HepG2 (cell line): ENCODE results near the gene CRAMP1. TPM values are rescaled to one million over a fixed set of nuclear protein-coding genes. Genes with fewer than 3 reads are reported as not detected.
A peak's percentile ranks its signal among the peaks of the same experiment; 100 is the strongest.

Experiments
- AKAP8 ChIP-seq: sonication (generic); formaldehyde crosslinking; IDR thresholded peaks from 2 replicates; pipeline ENCODE4 v1.5.1; 2020; ENCODE audit warnings: mild to moderate bottlenecking, missing genetic modification reagents
- DNMT1 ChIP-seq: sonication (generic); formaldehyde crosslinking; IDR thresholded peaks from 2 replicates; pipeline ENCODE4 v1.5.1; 2020; ENCODE audit warnings: mild to moderate bottlenecking, missing genetic modification reagents
- FOSL2 ChIP-seq: sonication (generic); formaldehyde crosslinking; IDR thresholded peaks from 2 replicates; pipeline ENCODE4 v1.4.0; 2020; ENCODE audit warnings: missing genetic modification reagents
- FOXP1 ChIP-seq, 2 experiments: fragments of 450-650 bp in 1 of 2; IDR thresholded peaks; 2 replicates each; pipeline ENCODE4 v1.6.1; 2017 to 2018; ENCODE audit warnings: antibody characterized with exemption in 1 of 2
- MED8 ChIP-seq: sonication (generic); formaldehyde crosslinking; IDR thresholded peaks from 2 replicates; pipeline ENCODE4 v1.8.1; 2023; ENCODE audit warnings: mild to moderate bottlenecking, missing genetic modification reagents; ENCODE audit not compliant: insufficient replicate concordance
- NFAT5 ChIP-seq: sonication (generic); formaldehyde crosslinking; IDR thresholded peaks from 2 replicates; pipeline ENCODE4 v1.4.0; 2020; ENCODE audit warnings: missing genetic modification reagents
- NFYC ChIP-seq: IDR thresholded peaks from 2 replicates; pipeline ENCODE4 v1.6.1; 2016; ENCODE audit warnings: missing genetic modification reagents, missing compliant biosample characterization
- PPARG ChIP-seq: conservative IDR thresholded peaks from 2 replicates; pipeline ENCODE4 v1.6.1; 2016; ENCODE audit warnings: missing biosample characterization, missing genetic modification reagents
- PRDM4 ChIP-seq: sonication (generic); formaldehyde crosslinking; IDR thresholded peaks from 2 replicates; pipeline ENCODE4 v1.9.0; 2021; ENCODE audit warnings: missing genetic modification reagents, borderline replicate concordance
- RBFOX2 ChIP-seq: fragments of 200-400 bp; formaldehyde crosslinking; IDR thresholded peaks from 2 replicates; pipeline ENCODE4 v1.6.1; 2017; ENCODE audit warnings: low read depth, mild to moderate bottlenecking, low read length
- RFX1 ChIP-seq: fragments of 450-650 bp; IDR thresholded peaks from 2 replicates; pipeline ENCODE4 v1.6.1; 2017
- SALL2 ChIP-seq: sonication (generic); formaldehyde crosslinking; IDR thresholded peaks from 2 replicates; pipeline ENCODE4 v1.8.1; 2023; ENCODE audit warnings: mild to moderate bottlenecking, missing genetic modification reagents, inconsistent platforms
- SMYD3 ChIP-seq: sonication (generic); formaldehyde crosslinking; IDR thresholded peaks from 2 replicates; pipeline ENCODE4 v1.8.1; 2023; ENCODE audit warnings: mild to moderate bottlenecking, missing genetic modification reagents
- ZBTB38 ChIP-seq: sonication (generic); formaldehyde crosslinking; IDR thresholded peaks from 2 replicates; pipeline ENCODE4 v1.5.1; 2020; ENCODE audit warnings: mild to moderate bottlenecking, missing genetic modification reagents
- ZNF737 ChIP-seq: sonication (generic); formaldehyde crosslinking; IDR thresholded peaks from 2 replicates; pipeline ENCODE4 v1.5.0; 2020; ENCODE audit warnings: missing genetic modification reagents, mild to moderate bottlenecking, borderline replicate concordance
- ZSCAN5A ChIP-seq: sonication (generic); formaldehyde crosslinking; IDR thresholded peaks from 2 replicates; pipeline ENCODE4 v1.8.0; 2022; ENCODE audit warnings: mild to moderate bottlenecking, missing genetic modification reagents, borderline replicate concordance
- polyA plus RNA-seq, 8 experiments: library from polyadenylated mRNA; depleted of rRNA in 3 of 8; stranded (reverse) in 7 of 8; unstranded in 1 of 8; fragments of >200 nt; fragmentation: Illumina TruSeq in 4 of 8; extraction: Trizol in 4 of 8; gene quantifications; 2 replicates each; pipeline versions ENCODE4 v1.2.1 to v1.2.3, GENCODE V29; 2011 to 2016; ENCODE audit warnings: low read depth in 4 of 8, missing spikeins in 1 of 8, mixed read lengths in 1 of 8; ENCODE audit not compliant: insufficient read depth in 1 of 8
- total RNA-seq, 5 experiments: library from RNA; depleted of rRNA; stranded (reverse); fragments of >200 nt; fragmentation: Illumina TruSeq; extraction: Trizol; gene quantifications; 2 replicates each; pipeline ENCODE4 v1.2.3, GENCODE V29; 2016; ENCODE audit warnings: low read depth in 1 of 5

CRAMP1 gene
- total and polyA plus RNA-seq, 2 of the 13 experiments (the other 11 are each of a cell fraction or from before 2014, with no cell fraction given) = 6.8 to 9.7 TPM

- TF ChIP-seq PRDM4 (CRISPR knock-in tag) (no peak), ZSCAN5A (CRISPR knock-in tag) (no peak), PPARG (CRISPR knock-in tag) (no peak; the same call in 1 of the 2 replicates), NFYC (CRISPR knock-in tag) (no peak), NFAT5 (CRISPR knock-in tag) (peak; percentile 71), SALL2 (CRISPR knock-in tag) (peak; percentile 94), FOXP1 (IDR thresholded peaks at IDR 0.05) (no peak), FOXP1 (CRISPR knock-in tag; IDR thresholded peaks at IDR 0.05) (no peak), RFX1 (no peak), RBFOX2 (peak; percentile 94), DNMT1 (CRISPR knock-in tag) (no peak; the same call in 1 of the 2 replicates), ZBTB38 (CRISPR knock-in tag) (peak; percentile 82), MED8 (CRISPR knock-in tag) (peak; percentile 57), FOSL2 (0 out of 2 replicates have a peak, but pooled peaks have one; percentile 26), SMYD3 (CRISPR knock-in tag) (no peak), ZNF737 (CRISPR knock-in tag) (no peak), AKAP8 (CRISPR knock-in tag) (peak; percentile 86)
Measured at GRCh38 chr16:1705688-1706385, 93.7 kb downstream of the CRAMP1 start, which contains the start of gene MAPK8IP3 (continued).
